Urinary bladder (tissue), 4 donors: ENCODE data around the gene FLII. TPM values are rescaled to one million over a fixed set of nuclear protein-coding genes. Genes with fewer than 3 reads are reported as not detected.

ENCODE experiments used
- DNase-seq: peaks from one replicate; pipeline ENCODE4 v3.0.0-alpha.2; 2015; ENCODE audit errors: extremely low spot score
- H3K27ac ChIP-seq: one replicate; pipeline ENCODE4 v1.5.1; 2013; ENCODE audit warnings: low read depth, mild to moderate bottlenecking, moderate library complexity
- H3K36me3 ChIP-seq: one replicate; pipeline ENCODE4 v1.6.1; 2013; ENCODE audit warnings: mild to moderate bottlenecking, moderate library complexity; ENCODE audit not compliant: insufficient read depth
- H3K4me1 ChIP-seq: one replicate; pipeline ENCODE4 v1.6.1; 2013; ENCODE audit warnings: mild to moderate bottlenecking, moderate library complexity; ENCODE audit not compliant: insufficient read depth
- H3K4me3 ChIP-seq: one replicate; pipeline ENCODE4 v1.5.1; 2013; ENCODE audit warnings: low read depth, low read length
- WGBS: extraction: QIAGEN DNeasy Blood & Tissue Kit; methylation state at CpG from one replicate; pipeline ENCODE4 v1.1.7; 2013; 5-methylcytosine and 5-hydroxymethylcytosine counted together
- polyA plus RNA-seq: library from polyadenylated mRNA; stranded (reverse); fragments of 200-250 nt; gene quantifications from one replicate; pipeline ENCODE4 v1.2.3, GENCODE V29; 2013
- total RNA-seq: library from RNA; depleted of rRNA; stranded (reverse); fragments of >200 nt; gene quantifications from one replicate; pipeline ENCODE4 v1.2.3, GENCODE V29; 2014
- donor health status: healthy with polysubstance abuse.
- donor health status: healthy.

Gene FLII
- total and polyA plus RNA-seq, 2 donors = 87.2 to 249 TPM

DNA sequence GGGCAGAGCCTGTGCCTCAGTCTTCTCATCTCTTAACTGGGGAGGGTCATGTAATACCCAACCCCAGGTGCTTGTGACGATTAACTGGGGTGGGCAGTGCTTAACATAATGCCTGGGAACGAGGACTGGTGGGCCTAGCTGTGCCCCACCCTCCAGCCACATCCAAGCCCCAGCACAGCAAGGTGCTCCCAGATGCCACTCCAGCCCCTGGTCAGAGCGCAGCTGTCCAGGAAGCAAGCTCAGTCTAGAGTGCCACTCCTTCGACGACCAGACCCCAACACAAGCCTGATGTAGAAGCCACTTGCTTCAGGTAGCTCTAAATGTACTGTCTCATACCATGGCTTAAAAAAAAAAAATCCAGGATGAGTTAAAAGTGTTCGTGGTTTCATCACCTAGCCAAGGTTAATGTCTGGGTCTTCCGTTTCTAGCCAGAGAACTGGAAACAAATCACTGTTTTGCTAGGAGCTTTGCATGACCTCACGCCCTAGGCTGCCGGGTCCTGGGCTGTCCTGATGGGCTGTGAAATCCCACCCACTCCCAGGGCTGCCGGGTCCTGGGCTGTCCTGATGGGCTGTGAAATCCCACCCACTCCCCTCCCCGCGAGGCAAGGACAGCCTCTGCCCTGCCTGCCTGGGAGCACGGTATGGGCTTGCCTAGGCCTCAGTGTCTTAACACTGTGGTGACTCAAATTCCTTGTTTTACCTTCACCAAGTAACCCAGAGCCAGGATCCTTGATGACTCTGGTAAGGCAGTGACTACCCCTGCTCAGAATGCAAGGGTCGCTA is 9.6 kb upstream of the FLII start:
- Histone ChIP-seq H3K4me3 (no peak overlapping the region), H3K27ac (no peak overlapping the region), H3K36me3 (peaks cover 4% of the 10 kb centered on the region), H3K4me1 (no peaks in the 10 kb centered on the region)
- no peak for DNase-seq
- 34% methylated on average over 14 of the region's 14 CpGs for WGBS

DNA sequence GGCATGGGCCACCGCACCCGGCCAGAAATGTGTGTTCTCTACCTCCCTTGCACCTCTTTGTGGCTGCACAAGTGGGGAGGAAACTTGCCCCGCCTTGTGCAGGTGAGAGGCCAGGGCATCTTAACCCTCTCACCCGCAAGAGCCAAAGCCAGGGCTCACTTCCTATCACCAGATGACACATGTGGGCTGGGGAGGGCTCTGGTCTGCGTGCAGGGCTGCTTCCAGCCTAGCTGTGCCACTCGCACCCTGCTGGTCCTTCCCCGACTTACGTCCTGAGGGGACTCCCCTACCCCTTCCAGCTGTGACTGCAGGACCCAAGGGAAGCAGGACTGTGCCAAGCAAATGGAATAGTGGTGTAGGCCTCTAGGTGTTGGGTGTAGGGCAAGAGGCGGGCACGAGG is 8.8 kb upstream of the FLII start:
- Histone ChIP-seq H3K4me3 (no peak overlapping the region), H3K36me3 (peaks cover 4% of the 10 kb centered on the region), H3K27ac (no peak overlapping the region), H3K4me1 (no peaks in the 10 kb centered on the region)
- no peak for DNase-seq
- WGBS = 81% methylated on average over 10 of the region's 10 CpGs

DNA sequence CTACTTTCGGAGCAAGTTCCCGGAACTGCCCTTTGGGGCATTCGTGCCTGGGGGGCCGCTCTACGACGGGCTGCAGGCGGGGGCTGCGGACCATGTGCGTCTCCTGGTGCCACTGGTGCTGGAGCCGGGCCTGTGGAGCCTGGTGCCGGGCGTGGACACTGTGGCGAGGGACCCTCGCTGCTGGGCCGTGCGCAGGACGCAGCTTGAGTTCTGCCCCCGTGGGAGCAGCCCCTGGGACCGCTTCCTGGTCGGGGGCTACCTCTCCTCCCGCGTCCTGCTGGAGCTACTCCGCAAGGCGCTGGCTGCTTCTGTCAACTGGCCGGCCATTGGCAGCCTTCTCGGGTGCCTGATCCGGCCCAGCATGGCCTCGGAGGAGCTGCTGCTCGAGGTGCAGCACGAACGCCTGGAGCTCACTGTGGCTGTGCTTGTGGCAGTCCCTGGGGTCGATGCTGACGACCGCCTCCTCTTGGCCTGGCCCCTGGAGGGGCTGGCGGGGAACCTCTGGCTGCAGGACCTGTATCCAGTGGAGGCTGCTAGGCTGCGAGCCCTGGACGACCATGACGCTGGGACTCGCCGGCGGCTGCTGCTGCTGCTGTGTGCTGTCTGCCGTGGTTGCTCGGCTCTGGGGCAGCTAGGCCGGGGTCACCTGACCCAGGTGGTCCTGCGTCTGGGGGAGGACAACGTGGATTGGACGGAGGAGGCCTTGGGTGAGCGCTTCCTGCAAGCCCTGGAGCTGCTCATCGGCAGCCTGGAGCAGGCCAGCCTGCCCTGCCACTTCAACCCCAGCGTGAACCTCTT is 5.5 kb upstream of the FLII start:
- no peak for DNase-seq
- Histone ChIP-seq H3K27ac (no peak overlapping the region), H3K4me1 (no peaks in the 10 kb centered on the region), H3K4me3 (no peak overlapping the region), H3K36me3 (peaks cover 4% of the 10 kb centered on the region)
- WGBS = 91% methylated on average over 50 of the region's 50 CpGs

DNA sequence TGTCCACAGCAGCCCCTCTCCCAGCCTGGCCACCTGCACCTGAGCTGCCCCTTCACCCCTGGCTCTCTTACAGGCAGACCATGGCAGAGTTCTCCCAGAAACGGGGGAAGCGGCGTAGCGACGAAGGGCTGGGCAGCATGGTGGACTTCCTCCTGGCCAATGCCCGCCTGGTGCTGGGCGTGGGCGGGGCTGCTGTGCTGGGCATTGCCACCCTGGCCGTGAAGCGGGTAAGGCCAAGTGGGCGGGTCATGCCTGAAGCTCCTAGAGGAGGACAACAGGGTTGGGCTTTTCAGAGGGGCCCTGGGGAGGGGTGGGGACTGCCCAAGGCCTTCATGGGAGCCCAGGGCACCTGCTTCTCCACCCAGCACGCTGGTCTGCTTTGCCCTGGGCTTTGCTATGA is 4.1 kb upstream of the FLII start:
- no peak for DNase-seq
- Histone ChIP-seq H3K27ac (no peak overlapping the region), H3K4me3 (no peak overlapping the region), H3K4me1 (no peaks in the 10 kb centered on the region), H3K36me3 (peaks cover 4% of the 10 kb centered on the region)
- WGBS = 86% methylated on average over 12 of the region's 12 CpGs

DNA sequence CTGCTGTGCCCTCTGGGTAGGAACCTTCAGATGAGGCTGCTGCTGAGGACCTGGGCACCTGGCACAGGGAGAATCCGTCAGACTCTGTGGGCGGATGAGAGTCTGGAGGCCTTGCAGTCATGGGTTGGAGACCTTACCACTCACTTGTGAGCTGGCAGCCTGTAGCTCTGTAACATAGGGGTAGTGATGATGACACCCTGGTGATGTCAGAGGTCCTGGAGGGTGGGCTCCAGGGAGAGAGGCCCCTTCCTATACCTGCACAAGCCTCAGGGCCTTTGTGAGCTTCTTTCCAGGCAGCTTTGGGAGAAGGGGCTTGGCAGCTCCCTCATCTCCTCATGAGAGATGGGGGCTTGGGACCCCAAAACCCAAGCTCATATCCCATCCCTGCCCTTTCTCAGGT is 3.6 kb upstream of the FLII start:
- Histone ChIP-seq H3K36me3 (peaks cover 4% of the 10 kb centered on the region), H3K4me1 (peaks cover 3% of the 10 kb centered on the region), H3K4me3 (no peak overlapping the region), H3K27ac (no peak overlapping the region)
- 75% methylated on average over 2 of the region's 2 CpGs for WGBS
- no peak for DNase-seq

DNA sequence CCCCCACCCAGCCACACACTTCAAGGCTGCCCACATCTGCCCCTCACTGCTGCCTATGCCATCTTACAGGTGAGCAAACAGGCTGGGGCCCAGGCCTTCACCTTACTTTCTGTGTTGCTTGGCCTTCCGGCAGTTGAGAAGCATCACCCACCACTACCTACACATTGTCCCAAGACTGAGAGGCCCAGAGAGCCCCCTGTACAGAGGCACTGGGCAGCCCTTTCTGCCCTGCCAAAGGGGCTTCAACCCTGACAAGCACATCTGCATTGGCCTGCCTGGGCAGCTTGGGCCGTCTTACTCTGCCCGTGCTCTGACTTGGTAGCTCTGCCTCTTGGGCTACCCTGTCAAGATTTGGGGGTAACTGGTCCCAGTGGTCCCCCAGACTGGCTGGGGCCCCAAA is 3.1 kb upstream of the FLII start:
- Histone ChIP-seq H3K4me1 (peaks cover 3% of the 10 kb centered on the region), H3K27ac (no peak overlapping the region), H3K36me3 (peaks cover 4% of the 10 kb centered on the region), H3K4me3 (peak overlapping the region; percentile 73)
- DNase-seq = no peak
- WGBS = 73% methylated on average over 3 of the region's 3 CpGs

DNA sequence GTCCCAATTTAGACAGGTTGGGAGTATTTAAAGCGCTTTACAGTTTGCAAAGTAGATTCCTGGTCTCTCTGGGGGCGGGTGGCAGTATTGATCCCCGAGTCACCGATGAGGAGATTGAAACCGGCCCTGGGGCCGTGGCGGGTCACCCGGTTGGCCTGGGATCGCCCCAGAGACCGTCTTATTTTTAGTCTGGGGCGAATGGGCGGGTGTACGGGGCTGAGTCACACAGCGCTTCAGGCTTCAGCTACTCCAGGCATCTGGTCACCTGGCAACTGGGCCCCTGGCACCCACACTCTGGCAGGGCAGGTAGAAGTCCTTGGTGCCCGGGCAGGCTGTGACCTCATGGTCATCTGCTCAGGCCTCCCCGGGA is 2.6 kb upstream of the FLII start:
- peaks cover 4% of the 10 kb centered on the region for H3K36me3 ChIP-seq
- peak overlapping the region; percentile 93 for H3K27ac ChIP-seq
- WGBS = 1% methylated on average over 16 of the region's 16 CpGs
- peak overlapping the region; percentile 73 for H3K4me3 ChIP-seq
- peaks cover 3% of the 10 kb centered on the region for H3K4me1 ChIP-seq
- DNase-seq = no peak

DNA sequence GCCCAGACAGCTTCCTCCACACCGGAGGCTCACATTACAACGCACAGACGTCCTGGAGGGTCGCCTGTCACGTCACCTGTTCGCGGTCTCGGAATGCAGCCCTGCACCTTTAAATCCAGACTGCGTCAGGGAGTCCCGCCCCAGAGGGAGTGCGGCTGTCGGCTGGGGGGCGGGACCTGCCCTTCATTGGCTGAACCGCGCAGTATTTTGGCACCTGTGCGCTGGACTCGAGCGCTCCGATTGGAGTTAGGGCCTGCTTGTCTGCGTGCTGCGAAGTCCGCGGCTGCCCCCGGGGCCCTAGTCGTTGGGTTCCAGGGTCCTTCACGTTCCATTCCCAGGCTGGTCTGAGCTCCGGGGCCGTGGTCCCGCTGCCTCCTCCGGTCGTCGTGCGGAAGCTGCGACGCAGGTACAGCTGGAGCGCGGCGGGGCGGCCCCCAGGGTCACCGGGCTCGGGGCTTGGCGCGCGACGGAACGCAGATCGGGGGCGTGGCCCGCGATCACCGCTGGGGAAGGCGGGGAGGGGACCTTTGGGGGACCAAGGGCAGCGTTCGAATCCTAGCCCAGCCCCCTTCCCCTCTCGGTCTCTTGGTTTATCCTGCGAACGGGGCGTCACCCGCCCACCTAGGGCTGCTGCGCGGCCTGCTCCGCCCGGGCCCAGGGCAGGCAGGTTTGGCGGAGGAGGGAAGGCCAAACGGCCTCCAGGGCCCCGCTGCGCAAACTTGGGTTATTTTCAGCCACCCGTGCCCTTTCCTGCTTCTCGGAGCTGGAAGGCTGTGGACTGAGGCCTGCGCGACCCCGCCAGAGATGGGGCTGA is 2.0 kb upstream of the FLII start, which contains the start of gene MIEF2:
MIEF2 (plus strand) TSS at position 331 of the 814 bp plus-strand sequence. CDS start 2,059 bp downstream, outside the sequence.
- Histone ChIP-seq H3K27ac (peak within 1 kb of the TSS; percentile 93), H3K36me3 (peaks cover 4% of the 10 kb centered on the region), H3K4me1 (peaks cover 3% of the 10 kb centered on the region), H3K4me3 (peak within 1 kb of the TSS; percentile 73)
- WGBS = under 1% methylated on average over 72 of the region's 72 CpGs
- DNase-seq = peak; percentile 89

DNA sequence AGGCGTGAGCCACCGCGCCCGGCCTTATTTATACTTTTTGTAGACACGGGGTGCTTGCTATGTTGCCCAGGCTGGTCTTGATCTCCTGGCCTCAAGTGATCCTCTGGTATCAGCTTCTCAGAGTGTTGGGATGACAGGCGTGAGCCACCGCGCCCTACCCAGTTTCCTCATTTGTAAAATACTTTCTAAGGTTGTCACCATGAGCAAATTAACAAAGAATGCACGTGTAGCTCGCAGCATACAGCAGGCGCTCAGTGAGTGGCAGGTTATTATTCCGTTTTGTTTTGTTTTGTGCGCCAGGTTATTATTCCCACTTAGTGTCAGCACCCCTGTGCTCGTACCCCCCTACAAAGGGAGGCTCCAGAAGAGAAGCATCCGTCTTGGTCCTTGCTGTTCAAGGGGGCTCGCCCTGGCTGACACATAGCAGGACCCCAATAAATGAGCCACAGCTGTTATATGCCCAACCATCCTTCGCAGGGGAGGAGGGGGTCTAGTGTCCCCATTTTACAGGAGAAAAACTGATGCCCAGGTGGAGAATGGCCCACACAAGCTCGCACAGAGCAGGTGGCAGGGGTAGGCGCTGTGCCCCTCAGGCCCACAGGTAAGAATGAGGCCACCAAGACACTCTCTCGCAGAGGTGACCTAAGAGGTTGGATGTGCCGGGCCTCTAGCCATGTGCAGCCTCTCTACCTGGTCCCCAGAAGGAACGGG is 1.2 kb upstream of the FLII start:
- WGBS = 68% methylated on average over 22 of the region's 22 CpGs
- peaks cover 3% of the 10 kb centered on the region for H3K36me3 ChIP-seq
- H3K27ac ChIP-seq = no peak overlapping the region
- peaks cover 3% of the 10 kb centered on the region for H3K4me1 ChIP-seq
- DNase-seq = no peak
- H3K4me3 ChIP-seq = no peak overlapping the region

DNA sequence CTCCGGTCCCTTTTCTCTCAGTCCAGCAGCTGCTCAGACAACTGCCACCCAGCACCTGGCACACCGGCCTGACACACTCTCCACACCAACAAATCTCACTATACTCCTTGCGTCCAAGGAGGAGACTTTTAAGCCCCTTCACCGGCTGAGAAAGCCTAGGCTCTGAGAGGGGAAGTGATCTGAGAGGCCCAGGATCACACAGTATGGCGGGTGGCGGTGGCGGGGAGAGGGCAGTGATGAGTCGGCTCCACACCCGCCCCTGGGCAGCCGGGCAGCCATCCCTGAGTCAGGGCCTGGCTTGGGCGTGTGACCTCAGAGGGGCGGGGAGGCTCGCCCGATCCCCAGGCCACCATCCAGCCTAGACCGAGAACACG is 569 bp downstream of the FLII start:
- WGBS = under 1% methylated on average over 16 of the region's 16 CpGs
- Histone ChIP-seq H3K36me3 (peaks cover 5% of the 10 kb centered on the region), H3K4me3 (peak overlapping the region; percentile 87), H3K27ac (peak overlapping the region; percentile 94), H3K4me1 (peaks cover 3% of the 10 kb centered on the region)
- DNase-seq = no peak

DNA sequence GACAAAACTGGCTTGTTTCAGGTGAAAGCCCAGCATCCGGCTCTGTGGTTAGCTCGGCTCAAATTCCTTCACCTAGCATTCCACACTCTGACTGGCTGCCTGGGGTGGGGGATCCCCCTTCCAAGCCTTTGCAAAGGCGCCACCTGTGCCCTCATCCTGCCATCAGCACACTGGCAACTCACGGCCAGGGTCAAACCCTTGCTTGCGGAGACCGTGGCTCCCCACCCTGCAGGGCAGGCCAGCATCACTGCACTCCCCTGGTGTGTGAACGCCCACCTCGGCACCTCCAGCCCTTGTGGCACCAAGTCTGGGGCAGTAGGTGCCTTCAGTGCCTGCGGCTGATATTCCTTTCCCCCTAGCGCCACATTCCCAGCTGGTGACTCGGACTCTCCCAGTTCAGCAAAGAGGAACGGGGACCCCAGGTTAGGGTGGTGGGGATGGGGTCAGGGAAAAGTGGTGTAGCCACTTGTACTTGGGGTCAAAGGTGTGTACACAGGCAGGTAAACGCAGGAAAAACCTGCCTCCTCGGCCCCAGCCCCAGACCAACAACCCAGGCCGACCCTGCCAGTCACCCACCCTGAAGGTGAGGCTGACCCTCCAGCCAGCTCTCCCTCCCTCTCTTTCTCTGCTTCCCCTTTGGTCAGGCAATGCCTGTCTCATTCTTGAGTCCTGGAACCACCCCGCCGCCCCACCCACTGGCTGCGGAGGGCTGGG is 1.1 kb downstream of the FLII start:
- Histone ChIP-seq H3K4me1 (peaks cover 3% of the 10 kb centered on the region), H3K27ac (peak overlapping the region; percentile 94), H3K36me3 (peaks cover 5% of the 10 kb centered on the region), H3K4me3 (peak overlapping the region; percentile 87)
- no peak for DNase-seq
- WGBS = 26% methylated on average over 18 of the region's 18 CpGs

DNA sequence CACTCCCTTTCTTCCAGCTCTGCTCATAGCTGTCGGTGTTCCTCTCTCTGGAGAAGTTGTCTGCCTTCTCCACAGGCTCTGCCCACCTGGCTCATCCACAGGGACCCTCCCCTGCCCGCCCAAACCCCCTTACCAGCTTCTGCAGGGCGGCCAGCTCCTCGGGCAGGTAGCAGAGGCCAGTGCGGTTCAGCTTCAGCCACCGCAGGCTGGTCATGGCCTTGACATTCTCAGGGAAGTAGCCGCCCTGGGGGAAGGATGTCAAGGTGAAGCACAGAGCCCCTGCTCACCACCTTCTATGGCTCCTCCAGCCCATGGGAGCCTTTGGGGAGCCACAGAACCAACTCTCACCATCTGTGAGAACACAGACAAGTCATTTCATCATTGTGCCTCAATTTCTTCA is 1.8 kb downstream of the FLII start:
- no peak overlapping the region for H3K27ac ChIP-seq
- H3K36me3 ChIP-seq = peaks cover 5% of the 10 kb centered on the region
- WGBS = 86% methylated on average over 7 of the region's 7 CpGs
- peaks cover 3% of the 10 kb centered on the region for H3K4me1 ChIP-seq
- DNase-seq = no peak
- H3K4me3 ChIP-seq = no peak overlapping the region
